ENCODE data around the gene NLRP13. TPM values are rescaled to one million over a fixed set of nuclear protein-coding genes. Genes with fewer than 3 reads are reported as not detected.

The NLRP13 gene
- total RNA-seq (not detected), total RNA-seq (0 to 0.23 (median 0) reads per million in 172 experiments)
- not detected for polyA plus RNA-seq (2013, experiment 1 of 2)
- not detected for polyA plus RNA-seq (2013, experiment 2 of 2)

GRCh38 chr19:55931936-55932386 is at the start of gene NLRP13:
TSS of gene NLRP13 (minus strand) at chr19:55932336. CDS start at chr19:55932311, 25 bp downstream.
- H3K4me3 Mint-ChIP-seq: no peak within 1 kb of the TSS
- no peak for TF ChIP-seq CTCF (IDR thresholded peaks at IDR 0.05)
- ATAC-seq (ENCODE audit: poor library complexity): no peak
- intact Hi-C loops (cut with DNase I, micrococcal nuclease): no loop called here
- ChIA-PET CTCF (no interaction called here), POLR2A (no interaction called here)
- no peak for DNase-seq
- Histone ChIP-seq H3K4me1 (ENCODE audit: insufficient read depth, low read length) (no peaks in the 10 kb centered on the region), H3K27ac (ENCODE audit: low read depth in 1 of 2, low read length in 2 of 2) (no peak within 1 kb of the TSS), H3K9me3 (ENCODE audit: control insufficient read depth in 1 of 2, insufficient read depth in 1 of 2, low read length in 2 of 2) (peaks cover 0 to 29% of the 10 kb centered on the region in 2 experiments), H3K36me3 (ENCODE audit: insufficient read depth, low read length) (no peaks in the 10 kb centered on the region), H3K27me3 (ENCODE audit: control insufficient read depth in 1 of 2, insufficient read depth in 2 of 2, low read length in 2 of 2) (no peaks in the 10 kb centered on the region), H3K4me3 (ENCODE audit: low read length) (no peak within 1 kb of the TSS)
- no peaks in the 10 kb centered on the region for H3K36me3 Mint-ChIP-seq (ENCODE audit: low read depth)
- no peaks in the 10 kb centered on the region for H3K27me3 Mint-ChIP-seq
- peaks cover 9% of the 10 kb centered on the region for H3K9me3 Mint-ChIP-seq
- no peak within 1 kb of the TSS for H3K27ac Mint-ChIP-seq
- no peaks in the 10 kb centered on the region for H3K4me1 Mint-ChIP-seq (ENCODE audit: low read depth)

GRCh38 chr19:55980415-55980814 is 48.3 kb upstream of the NLRP13 start:
- no peak overlapping the region for H3K27ac Mint-ChIP-seq
- H3K36me3 Mint-ChIP-seq (ENCODE audit: low read depth): no peaks in the 10 kb centered on the region
- Histone ChIP-seq H3K9me3 (ENCODE audit: control insufficient read depth in 1 of 2, insufficient read depth in 1 of 2, low read length in 2 of 2) (peaks cover 20 to 24% of the 10 kb centered on the region in 2 experiments), H3K27me3 (ENCODE audit: control insufficient read depth in 1 of 2, insufficient read depth in 2 of 2, low read length in 2 of 2) (peaks cover 0 to 3% of the 10 kb centered on the region in 2 experiments), H3K4me3 (ENCODE audit: low read length) (no peak overlapping the region), H3K36me3 (ENCODE audit: insufficient read depth, low read length) (no peaks in the 10 kb centered on the region), H3K27ac (ENCODE audit: low read depth in 1 of 2, low read length in 2 of 2) (no peak overlapping the region), H3K4me1 (ENCODE audit: insufficient read depth, low read length) (no peaks in the 10 kb centered on the region)
- POLR2A ChIA-PET: no interaction called here
- ATAC-seq (ENCODE audit: poor library complexity) (no peak), DNase-seq (no peak)
- no peak overlapping the region for H3K4me3 Mint-ChIP-seq
- intact Hi-C loops (cut with DNase I, micrococcal nuclease): no loop called here
- H3K9me3 Mint-ChIP-seq: peaks cover 7% of the 10 kb centered on the region
- no peak for TF ChIP-seq CTCF (IDR thresholded peaks at IDR 0.05)
- H3K27me3 Mint-ChIP-seq: no peaks in the 10 kb centered on the region
- no peaks in the 10 kb centered on the region for H3K4me1 Mint-ChIP-seq (ENCODE audit: low read depth)
- CTCF ChIA-PET: no interaction called here

GRCh38 chr19:55973982-55974381 is 41.8 kb upstream of the NLRP13 start:
- H3K4me3 ChIP-seq (ENCODE audit: low read length): no peak overlapping the region
- intact Hi-C loops (cut with DNase I, micrococcal nuclease): no loop called here

More at GRCh38 chr19:55973982-55974381, 41.8 kb upstream of the NLRP13 start:
- Histone ChIP-seq H3K27me3 (ENCODE audit: control insufficient read depth in 1 of 2, insufficient read depth in 2 of 2, low read length in 2 of 2) (no peaks in the 10 kb centered on the region), H3K9me3 (ENCODE audit: control insufficient read depth in 1 of 2, insufficient read depth in 1 of 2, low read length in 2 of 2) (peaks cover under 1 to 5% of the 10 kb centered on the region in 2 experiments), H3K27ac (ENCODE audit: low read depth in 1 of 2, low read length in 2 of 2) (no peak overlapping the region), H3K4me1 (ENCODE audit: insufficient read depth, low read length) (no peaks in the 10 kb centered on the region), H3K36me3 (ENCODE audit: insufficient read depth, low read length) (no peaks in the 10 kb centered on the region)
- Mint-ChIP-seq H3K4me1 (ENCODE audit: low read depth) (no peaks in the 10 kb centered on the region), H3K9me3 (peaks cover 18% of the 10 kb centered on the region), H3K4me3 (no peak overlapping the region), H3K36me3 (ENCODE audit: low read depth) (no peaks in the 10 kb centered on the region), H3K27ac (no peak overlapping the region), H3K27me3 (peaks cover 4% of the 10 kb centered on the region)
- CTCF ChIA-PET: no interaction called here
- ATAC-seq (ENCODE audit: poor library complexity): no peak
- POLR2A ChIA-PET: no interaction called here
- DNase-seq: no peak
- no peak for TF ChIP-seq CTCF (IDR thresholded peaks at IDR 0.05)
